HepG2 (cell line): ENCODE measurements around the gene HOXA6. TPM values are rescaled to one million over a fixed set of nuclear protein-coding genes. Genes with fewer than 3 reads are reported as not detected.
A peak's percentile ranks its signal among the peaks of the same experiment; 100 is the strongest.

Experiments
- CAMTA2 ChIP-seq: sonication (generic); formaldehyde crosslinking; IDR thresholded peaks from 2 replicates; pipeline ENCODE4 v1.4.0; 2020; ENCODE audit warnings: mild to moderate bottlenecking, missing genetic modification reagents, borderline replicate concordance
- EED ChIP-seq: sonication (generic); formaldehyde crosslinking; IDR thresholded peaks from 2 replicates; pipeline ENCODE4 v1.5.0; 2020; ENCODE audit warnings: mild to moderate bottlenecking, missing genetic modification reagents
- IKZF1 ChIP-seq: fragments of 450-650 bp; IDR thresholded peaks from 2 replicates; pipeline ENCODE4 v1.7.1; 2016
- MTERF4 ChIP-seq: sonication (generic); formaldehyde crosslinking; IDR thresholded peaks from 2 replicates; pipeline ENCODE4 v1.8.0; 2023; ENCODE audit warnings: mild to moderate bottlenecking, missing genetic modification reagents
- MXD3 ChIP-seq: IDR thresholded peaks from 2 replicates; pipeline ENCODE4 v1.6.1; 2016; ENCODE audit warnings: mild to moderate bottlenecking, missing biosample characterization, missing genetic modification reagents
- ONECUT2 ChIP-seq: sonication (generic); formaldehyde crosslinking; IDR thresholded peaks from 2 replicates; pipeline ENCODE4 v1.4.0; 2020; ENCODE audit warnings: missing genetic modification reagents
- RBM39 ChIP-seq: fragments of 200-400 bp; formaldehyde crosslinking; IDR thresholded peaks from one replicate; pipeline ENCODE4 v1.6.1; 2018; ENCODE audit warnings: antibody characterized with exemption, mild to moderate bottlenecking, low read depth, low read length; ENCODE audit not compliant: poor library complexity, severe bottlenecking
- SETDB1 ChIP-seq: sonication (generic); formaldehyde crosslinking; IDR thresholded peaks from 2 replicates; pipeline ENCODE4 v1.5.1; 2020; ENCODE audit warnings: missing genetic modification reagents, mild to moderate bottlenecking, borderline replicate concordance
- SMAD1 ChIP-seq: sonication (generic); formaldehyde crosslinking; IDR thresholded peaks from 2 replicates; pipeline ENCODE4 v1.4.0; 2020; ENCODE audit warnings: missing genetic modification reagents, low read depth, mild to moderate bottlenecking, borderline replicate concordance
- THAP11 ChIP-seq: IDR thresholded peaks from 2 replicates; pipeline ENCODE4 v1.6.1; 2016; ENCODE audit warnings: missing biosample characterization, missing genetic modification reagents
- WIZ ChIP-seq: sonication (generic); formaldehyde crosslinking; IDR thresholded peaks from 2 replicates; pipeline ENCODE4 v1.5.1; 2020; ENCODE audit warnings: mild to moderate bottlenecking, missing genetic modification reagents
- ZBTB46 ChIP-seq: sonication (generic); formaldehyde crosslinking; IDR thresholded peaks from 2 replicates; pipeline ENCODE4 v1.4.0; 2020; ENCODE audit warnings: mild to moderate bottlenecking, missing genetic modification reagents, borderline replicate concordance
- ZNF280D ChIP-seq: sonication (generic); formaldehyde crosslinking; IDR thresholded peaks from 2 replicates; pipeline ENCODE4 v1.5.1; 2020; ENCODE audit warnings: mild to moderate bottlenecking, missing genetic modification reagents
- ZNF354B ChIP-seq: sonication (generic); formaldehyde crosslinking; IDR thresholded peaks from 2 replicates; pipeline ENCODE4 v1.8.0; 2022; ENCODE audit warnings: mild to moderate bottlenecking, missing genetic modification reagents
- ZNF562 ChIP-seq: sonication (generic); formaldehyde crosslinking; IDR thresholded peaks from 2 replicates; pipeline ENCODE4 v1.8.0; 2022; ENCODE audit warnings: missing genetic modification reagents, borderline replicate concordance
- ZNF674 ChIP-seq: sonication (generic); formaldehyde crosslinking; IDR thresholded peaks from 2 replicates; pipeline ENCODE4 v1.5.0; 2020; ENCODE audit warnings: low read depth, mild to moderate bottlenecking, missing genetic modification reagents
- ZNF788 ChIP-seq: sonication (generic); formaldehyde crosslinking; IDR thresholded peaks from 2 replicates; pipeline ENCODE4 v1.5.0; 2020; ENCODE audit warnings: mild to moderate bottlenecking, missing genetic modification reagents, borderline replicate concordance
- polyA plus RNA-seq, 8 experiments: library from polyadenylated mRNA; depleted of rRNA in 3 of 8; stranded (reverse) in 7 of 8; unstranded in 1 of 8; fragments of >200 nt; fragmentation: Illumina TruSeq in 4 of 8; extraction: Trizol in 4 of 8; gene quantifications; 2 replicates each; pipeline versions ENCODE4 v1.2.1 to v1.2.3, GENCODE V29; 2011 to 2016; ENCODE audit warnings: low read depth in 4 of 8, missing spikeins in 1 of 8, mixed read lengths in 1 of 8; ENCODE audit not compliant: insufficient read depth in 1 of 8
- total RNA-seq, 5 experiments: library from RNA; depleted of rRNA; stranded (reverse); fragments of >200 nt; fragmentation: Illumina TruSeq; extraction: Trizol; gene quantifications; 2 replicates each; pipeline ENCODE4 v1.2.3, GENCODE V29; 2016; ENCODE audit warnings: low read depth in 1 of 5

The HOXA6 gene
- total and polyA plus RNA-seq, 2 of the 13 experiments (the other 11 are each of a cell fraction or from before 2014, with no cell fraction given): 1.3 to 1.5 TPM

- TF ChIP-seq ZNF280D (CRISPR knock-in tag): peak; percentile 62; the same call in 1 of the 2 replicates
- TF ChIP-seq ONECUT2 (CRISPR knock-in tag): no peak
- peak; percentile 25; the same call in 1 of the 2 replicates for TF ChIP-seq THAP11 (CRISPR knock-in tag)
- TF ChIP-seq EED (CRISPR knock-in tag): 0 out of 2 replicates have a peak, but pooled peaks have one; percentile 6
- TF ChIP-seq SETDB1 (CRISPR knock-in tag): no peak
- peak; percentile 35 for TF ChIP-seq ZNF788 (CRISPR knock-in tag)
- TF ChIP-seq ZNF562: no peak
- TF ChIP-seq MTERF4: peak; percentile 37; the same call in 1 of the 2 replicates
- TF ChIP-seq ZNF354B (CRISPR knock-in tag): no peak
- TF ChIP-seq MXD3 (CRISPR knock-in tag): peak; percentile 46; the same call in 1 of the 2 replicates
- TF ChIP-seq WIZ (CRISPR knock-in tag): no peak
- TF ChIP-seq ZNF674 (CRISPR knock-in tag): no peak
- no peak for TF ChIP-seq ZBTB46
- TF ChIP-seq RBM39: peak; percentile 48
- 0 out of 2 replicates have a peak, but pooled peaks have one; percentile 41 for TF ChIP-seq CAMTA2 (CRISPR knock-in tag)
- peak; percentile 4; the same call in 1 of the 2 replicates for TF ChIP-seq SMAD1
- TF ChIP-seq IKZF1: no peak
These were observed 3.2 kb upstream of the HOXA6 start (continued) for GRCh38 chr7:27150568-27151340.
